ENCODE data around the gene LRIT3. TPM values are rescaled to one million over a fixed set of nuclear protein-coding genes. Genes with fewer than 3 reads are reported as not detected.

LRIT3 gene
- total RNA-seq, 1 experiment from 2014 or later, result not detected

GRCh38 chr4:109879081-109879480 is 31.2 kb downstream of the LRIT3 start:
- BruUV-seq (replicated peaks), result no TSS peak
- Histone ChIP-seq H4K20me1 (ENCODE audit: insufficient read depth) (no peaks in the 10 kb centered on the region), H3F3A (ENCODE audit: insufficient read depth, low read depth) (no peaks in the 10 kb centered on the region), H3K9me2 (ENCODE audit: insufficient read depth) (no peaks in the 10 kb centered on the region), H2AFZ (no peak overlapping the region), H3K36me3 (ENCODE audit: low read depth) (no peaks in the 10 kb centered on the region), H3K9me3 (ENCODE audit: insufficient read depth, low read depth) (no peaks in the 10 kb centered on the region), H3K4me3 (no peak overlapping the region), H3K79me2 (ENCODE audit: low read depth) (no peaks in the 10 kb centered on the region), H3K27ac (no peak overlapping the region), H3K27me3 (ENCODE audit: insufficient read depth, low read depth) (no peaks in the 10 kb centered on the region), H3K4me2 (no peak overlapping the region), H3K4me1 (replicated peaks; ENCODE audit: insufficient read depth) (no peaks in the 10 kb centered on the region)
- TF ChIP-seq CTCF (conservative IDR thresholded peaks at IDR 0.05) (no peak), EZH2 (IDR thresholded peaks at IDR 0.05; ENCODE audit: low read depth) (no peak)
- DNase-seq, result no peak
- intact Hi-C loops (cut with micrococcal nuclease; ENCODE audit: unreplicated experiment), result no loop called here
- CTCF ChIA-PET, result no interaction called here
- POLR2A ChIA-PET (ENCODE audit: unreplicated experiment), result no interaction called here

GRCh38 chr4:109879636-109880314 is 31.9 kb downstream of the LRIT3 start:
- intact Hi-C loops (cut with micrococcal nuclease; ENCODE audit: unreplicated experiment), result no loop called here
- CTCF ChIA-PET, result no interaction called here

GRCh38 chr4:109886303-109886702 is 38.4 kb downstream of the LRIT3 start:
- H3K79me2 ChIP-seq (ENCODE audit: low read depth), result no peaks in the 10 kb centered on the region
- no peak for TF ChIP-seq CTCF (conservative IDR thresholded peaks at IDR 0.05)
- TF ChIP-seq EZH2 (IDR thresholded peaks at IDR 0.05; ENCODE audit: low read depth), result no peak
- POLR2A ChIA-PET (ENCODE audit: unreplicated experiment), result no interaction called here
- no TSS peak for BruUV-seq (replicated peaks)
- no peak overlapping the region for H2AFZ ChIP-seq
- H3K4me1 ChIP-seq (replicated peaks; ENCODE audit: insufficient read depth), result no peaks in the 10 kb centered on the region
- no peaks in the 10 kb centered on the region for H3F3A ChIP-seq (ENCODE audit: insufficient read depth, low read depth)
- no peak for DNase-seq
- CTCF ChIA-PET, result no interaction called here
- H3K4me2 ChIP-seq, result no peak overlapping the region
- H3K4me3 ChIP-seq, result no peak overlapping the region
- intact Hi-C loops (cut with micrococcal nuclease; ENCODE audit: unreplicated experiment), result no loop called here
- H3K27ac ChIP-seq, result no peak overlapping the region
- no peaks in the 10 kb centered on the region for H3K9me2 ChIP-seq (ENCODE audit: insufficient read depth)
- no peaks in the 10 kb centered on the region for H4K20me1 ChIP-seq (ENCODE audit: insufficient read depth)
- no peaks in the 10 kb centered on the region for H3K27me3 ChIP-seq (ENCODE audit: insufficient read depth, low read depth)
- H3K36me3 ChIP-seq (ENCODE audit: low read depth), result no peaks in the 10 kb centered on the region
- H3K9me3 ChIP-seq (ENCODE audit: insufficient read depth, low read depth), result no peaks in the 10 kb centered on the region

More at GRCh38 chr4:109879636-109880314, 31.9 kb downstream of the LRIT3 start:
- TF ChIP-seq CTCF (conservative IDR thresholded peaks at IDR 0.05) (no peak), EZH2 (IDR thresholded peaks at IDR 0.05; ENCODE audit: low read depth) (no peak)
- BruUV-seq (replicated peaks), result no TSS peak
- Histone ChIP-seq H3K79me2 (ENCODE audit: low read depth) (no peaks in the 10 kb centered on the region), H2AFZ (no peak overlapping the region), H3K4me2 (no peak overlapping the region), H3K4me1 (replicated peaks; ENCODE audit: insufficient read depth) (no peaks in the 10 kb centered on the region), H3K36me3 (ENCODE audit: low read depth) (no peaks in the 10 kb centered on the region), H3K27me3 (ENCODE audit: insufficient read depth, low read depth) (no peaks in the 10 kb centered on the region), H3F3A (ENCODE audit: insufficient read depth, low read depth) (no peaks in the 10 kb centered on the region), H4K20me1 (ENCODE audit: insufficient read depth) (no peaks in the 10 kb centered on the region), H3K9me2 (ENCODE audit: insufficient read depth) (no peaks in the 10 kb centered on the region), H3K27ac (no peak overlapping the region), H3K4me3 (no peak overlapping the region), H3K9me3 (ENCODE audit: insufficient read depth, low read depth) (no peaks in the 10 kb centered on the region)
- no peak for DNase-seq
- POLR2A ChIA-PET (ENCODE audit: unreplicated experiment), result no interaction called here

Measured in PC-9 (cell line).